A549 (cell line): Measurements from ENCODE around the gene CFAP100.
A peak's percentile ranks its signal among the peaks of the same experiment; 100 is the strongest.

Source experiments
- HMGXB4 ChIP-seq: fragments of 250-450 bp; sonication (Bioruptor Pico); IDR thresholded peaks from 2 replicates; pipeline ENCODE4 v1.5.0; 2021; ENCODE audit warnings: mild to moderate bottlenecking, moderate library complexity, borderline replicate concordance
- POLR2A ChIP-seq: IDR thresholded peaks from 2 replicates; pipeline ENCODE4 v1.6.1; 2012; ENCODE audit warnings: mild to moderate bottlenecking, low read length

DNA sequence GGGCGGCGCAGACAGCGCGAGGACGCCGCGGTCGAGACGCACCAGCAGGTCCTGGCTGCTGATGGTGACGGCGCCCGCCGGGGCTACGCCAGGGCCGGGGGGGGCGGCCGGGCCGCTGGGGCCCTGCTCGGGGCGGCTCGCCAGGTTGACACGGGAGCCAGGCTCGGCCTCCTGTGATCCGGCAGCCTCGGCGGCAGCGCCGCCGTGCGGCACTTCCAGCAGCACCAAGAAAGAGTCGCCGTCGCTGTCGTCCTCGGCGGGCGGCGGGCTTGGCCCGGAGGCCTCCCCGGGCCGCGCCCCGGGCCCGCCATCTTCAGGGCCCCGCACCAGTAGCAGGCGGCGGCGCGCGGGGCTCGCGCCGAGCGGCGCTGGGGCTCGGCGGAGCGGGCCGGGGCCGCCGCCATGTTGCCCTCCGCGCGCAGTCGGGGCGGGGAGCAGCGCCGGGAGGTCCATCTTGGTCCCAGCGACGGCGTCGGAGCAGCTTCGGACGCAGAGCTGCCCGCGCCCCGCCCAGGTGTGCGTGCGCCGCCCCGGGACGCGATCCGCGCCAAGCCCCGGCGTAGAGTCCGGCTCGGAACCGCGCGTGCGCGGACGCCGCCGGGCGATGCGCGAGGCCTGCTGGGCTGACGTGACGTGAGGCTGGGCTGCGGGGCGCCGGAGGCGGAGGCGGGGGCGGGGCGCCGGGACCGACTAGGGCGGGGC lies 80.9 kb downstream of the CFAP100 start, which contains the start of gene ZXDC:
- TF ChIP-seq HMGXB4 (CRISPR knock-in tag) (no peak), POLR2A (peak; percentile 87)
